Smooth muscle cell of the brain vasculature (primary cell): ENCODE measurements around the gene SH3RF3.

Experiments used
- DNase-seq: peaks from one replicate; pipeline ENCODE4 v3.0.0-alpha.2; 2012; ENCODE audit warnings: low read depth, low spot score

Gene SH3RF3

DNA sequence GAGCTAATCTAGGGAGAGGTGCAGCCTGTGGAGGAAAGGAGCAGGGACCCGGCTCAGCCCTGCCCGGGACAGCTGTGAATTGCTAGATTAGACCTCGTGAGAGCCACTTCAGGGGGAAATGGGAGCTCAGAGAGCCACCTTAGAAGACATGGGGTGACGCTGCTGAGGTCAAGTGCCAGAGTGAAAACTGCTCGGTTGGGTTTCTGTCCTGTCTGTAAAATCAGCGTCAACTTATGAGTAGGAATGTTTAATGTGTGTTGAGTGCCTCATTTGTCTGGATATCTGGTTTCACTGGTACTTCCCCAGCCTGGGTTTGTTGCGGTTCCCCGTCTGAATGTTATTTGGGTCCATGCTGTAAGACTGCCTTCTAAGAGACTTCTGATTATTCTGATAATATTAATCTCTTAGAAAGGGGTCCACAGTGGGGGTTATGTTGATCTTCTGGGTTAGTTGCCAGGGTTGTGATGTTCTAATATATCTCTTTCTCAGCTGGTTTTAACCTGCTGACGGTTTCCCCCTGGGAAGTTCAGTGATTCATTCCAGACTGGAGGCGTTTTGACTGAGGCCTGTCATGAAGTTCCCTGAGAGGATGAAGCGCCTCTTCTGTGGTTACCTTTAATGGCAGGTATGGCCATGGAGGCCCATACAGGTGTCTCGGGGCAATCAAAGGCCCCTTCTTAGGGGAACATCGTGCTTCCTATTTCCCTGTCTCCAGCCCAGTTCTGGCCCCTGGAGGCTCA is 175.9 kb downstream of the SH3RF3 start:
- no peak for DNase-seq

DNA sequence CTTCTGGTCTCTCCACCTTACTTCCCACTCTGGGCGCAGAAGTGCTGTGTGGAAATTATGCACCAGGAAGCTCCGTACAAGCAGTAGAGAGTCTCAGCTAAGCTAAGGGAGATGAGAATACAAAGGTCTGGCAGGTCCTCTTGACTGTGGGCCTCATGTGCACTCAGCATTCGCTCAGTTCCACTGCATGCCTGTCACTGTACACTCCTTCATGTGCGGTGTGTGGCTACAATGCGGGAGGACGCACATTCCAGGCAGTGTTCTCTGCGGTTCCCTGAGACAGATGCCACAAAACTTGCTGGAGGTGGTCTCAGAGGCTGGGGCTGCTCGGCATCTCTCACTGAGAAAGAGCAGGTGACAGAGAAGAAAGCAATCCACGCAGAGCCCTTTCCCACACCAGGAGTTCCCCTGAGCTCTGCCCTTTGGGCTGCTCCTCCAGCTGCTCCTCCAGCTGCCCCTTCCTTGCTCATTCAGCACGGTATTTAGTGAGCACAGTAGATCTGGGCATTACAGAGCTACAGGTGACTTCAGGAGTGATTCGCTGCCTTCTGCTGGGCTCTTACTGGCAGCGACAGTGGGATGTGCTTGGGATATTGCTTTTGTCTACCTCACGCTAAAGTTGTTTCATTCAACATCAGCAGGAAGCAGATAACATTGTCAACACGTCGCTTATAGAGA is 176.6 kb downstream of the SH3RF3 start:
- DNase-seq = no peak

DNA sequence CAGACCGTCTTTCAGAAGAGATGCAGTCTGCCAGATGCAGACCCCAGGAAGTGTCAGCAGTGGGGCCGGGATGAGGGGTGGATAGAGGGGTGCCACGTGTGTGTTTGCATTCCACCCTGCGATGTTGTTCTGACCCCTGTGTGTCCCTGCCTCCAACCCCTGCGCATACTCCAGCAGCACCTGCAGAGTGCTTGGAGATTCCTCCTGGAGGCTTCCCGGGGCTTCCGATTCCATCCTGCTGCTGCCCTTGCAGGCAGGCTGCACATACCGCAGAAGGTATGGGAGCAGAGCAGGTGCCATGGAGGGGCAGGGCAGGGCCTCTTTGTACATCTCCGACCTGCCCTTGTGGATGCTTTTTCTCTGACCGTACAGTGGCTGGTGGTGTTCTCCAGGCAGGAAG is 177.2 kb downstream of the SH3RF3 start:
- DNase-seq = no peak

DNA sequence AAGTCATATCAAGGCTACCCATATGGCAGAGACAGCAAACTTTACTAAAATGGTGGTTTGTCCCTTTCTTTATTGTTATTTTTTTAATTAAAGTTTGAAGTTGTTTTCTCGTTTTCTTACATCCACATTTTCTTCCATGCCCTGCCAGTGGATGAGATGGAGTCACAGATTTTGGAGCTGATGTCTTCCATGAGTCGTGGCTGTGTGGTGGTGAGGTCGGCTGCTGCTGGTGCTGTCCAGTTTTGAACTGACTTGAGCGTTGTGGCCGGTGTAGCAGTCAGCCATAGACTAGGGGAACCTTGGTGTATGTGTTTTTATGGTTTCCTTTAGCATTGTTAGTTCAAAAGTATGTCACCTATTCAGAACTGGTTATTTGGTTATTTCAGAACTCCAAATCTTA is 182.8 kb downstream of the SH3RF3 start:
- DNase-seq = no peak

DNA sequence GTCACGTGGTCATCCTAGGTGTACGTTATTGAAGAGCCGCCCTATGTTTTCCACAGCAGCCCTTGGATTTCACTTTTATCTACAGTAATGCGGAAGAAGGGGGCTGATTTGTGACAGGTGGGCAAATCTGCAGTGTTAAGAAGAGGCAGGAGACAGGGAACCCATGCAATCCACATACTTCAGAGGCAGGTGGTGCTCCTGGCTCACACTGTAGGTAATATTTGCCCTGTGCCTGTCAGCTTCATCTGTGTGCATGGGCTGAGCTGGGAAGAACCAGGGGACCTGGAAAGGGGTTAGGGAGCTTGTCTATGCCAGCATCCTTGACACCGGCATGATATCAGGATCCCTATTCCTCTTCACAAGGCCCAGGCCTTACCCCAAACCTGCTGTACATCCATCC is 183.9 kb downstream of the SH3RF3 start:
- no peak for DNase-seq

DNA sequence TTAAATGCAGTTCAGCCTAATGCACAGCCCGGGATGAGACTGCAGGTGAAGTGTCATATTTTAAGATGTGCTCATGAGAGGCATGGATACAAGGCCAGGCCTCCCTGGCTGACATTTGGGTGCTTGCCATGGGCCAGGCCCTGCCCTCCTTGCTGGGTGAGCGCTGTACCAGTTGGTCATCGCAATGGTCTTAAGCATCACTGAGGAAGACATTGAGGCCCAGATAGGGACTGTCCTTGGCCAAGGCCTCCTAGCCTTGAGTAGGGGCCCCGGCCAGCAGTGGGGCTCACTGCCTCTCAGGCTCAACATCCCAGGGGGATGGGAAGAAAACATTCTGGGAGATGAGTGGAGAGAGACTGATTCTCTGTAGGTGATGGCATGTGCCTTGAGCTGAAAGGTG is 184.3 kb downstream of the SH3RF3 start:
- DNase-seq = no peak

DNA sequence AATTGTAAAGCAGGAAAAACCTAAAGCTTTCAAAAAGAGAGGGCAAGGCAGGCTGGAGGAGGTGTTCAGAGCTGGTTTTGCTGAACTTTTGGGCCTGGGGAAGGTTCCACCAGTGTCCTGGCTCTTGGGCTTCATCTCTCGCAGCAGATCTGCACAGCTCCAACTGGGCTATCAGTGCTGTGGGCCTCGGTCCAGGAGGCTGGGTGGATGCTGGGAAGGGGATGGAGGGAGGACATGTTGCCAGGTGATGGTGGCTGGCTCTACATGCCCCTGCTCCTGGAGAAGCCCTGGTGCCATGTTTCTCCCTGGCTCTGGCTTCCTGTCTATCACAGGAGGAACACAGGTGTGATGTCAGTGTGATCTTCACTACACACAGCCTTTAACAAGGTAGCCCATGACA is 187.1 kb downstream of the SH3RF3 start:
- DNase-seq = no peak

DNA sequence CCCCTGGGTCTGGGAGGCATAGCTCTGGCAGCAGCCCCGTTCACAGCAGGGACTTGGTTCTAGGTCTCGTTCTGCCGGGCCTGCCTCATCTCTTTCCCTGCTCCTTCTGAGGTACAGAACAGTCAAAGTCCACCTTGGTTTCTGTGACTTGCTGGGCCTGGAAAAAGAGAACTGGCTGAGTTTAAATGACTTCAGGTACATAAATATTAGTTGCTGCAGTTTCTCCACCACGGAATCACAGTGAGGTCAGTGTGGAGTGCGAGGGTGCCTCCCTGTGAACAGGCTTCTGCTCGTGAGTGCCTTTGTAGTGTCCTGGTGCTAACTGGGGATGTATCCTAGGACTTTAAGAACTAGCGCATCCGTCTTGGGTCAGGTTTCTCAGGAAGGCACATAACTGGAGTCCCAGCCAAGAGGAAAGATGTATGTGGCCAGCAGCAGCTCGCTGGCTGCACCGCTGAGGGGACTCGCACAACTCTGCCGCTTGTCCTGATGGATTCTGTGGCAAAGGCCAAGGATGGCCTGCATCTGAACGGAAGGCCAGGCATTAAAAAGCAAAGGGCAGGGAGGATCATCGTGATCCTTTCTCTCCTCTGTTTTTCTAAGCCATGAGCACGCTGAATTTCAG is 188.6 kb downstream of the SH3RF3 start:
- no peak for DNase-seq

DNA sequence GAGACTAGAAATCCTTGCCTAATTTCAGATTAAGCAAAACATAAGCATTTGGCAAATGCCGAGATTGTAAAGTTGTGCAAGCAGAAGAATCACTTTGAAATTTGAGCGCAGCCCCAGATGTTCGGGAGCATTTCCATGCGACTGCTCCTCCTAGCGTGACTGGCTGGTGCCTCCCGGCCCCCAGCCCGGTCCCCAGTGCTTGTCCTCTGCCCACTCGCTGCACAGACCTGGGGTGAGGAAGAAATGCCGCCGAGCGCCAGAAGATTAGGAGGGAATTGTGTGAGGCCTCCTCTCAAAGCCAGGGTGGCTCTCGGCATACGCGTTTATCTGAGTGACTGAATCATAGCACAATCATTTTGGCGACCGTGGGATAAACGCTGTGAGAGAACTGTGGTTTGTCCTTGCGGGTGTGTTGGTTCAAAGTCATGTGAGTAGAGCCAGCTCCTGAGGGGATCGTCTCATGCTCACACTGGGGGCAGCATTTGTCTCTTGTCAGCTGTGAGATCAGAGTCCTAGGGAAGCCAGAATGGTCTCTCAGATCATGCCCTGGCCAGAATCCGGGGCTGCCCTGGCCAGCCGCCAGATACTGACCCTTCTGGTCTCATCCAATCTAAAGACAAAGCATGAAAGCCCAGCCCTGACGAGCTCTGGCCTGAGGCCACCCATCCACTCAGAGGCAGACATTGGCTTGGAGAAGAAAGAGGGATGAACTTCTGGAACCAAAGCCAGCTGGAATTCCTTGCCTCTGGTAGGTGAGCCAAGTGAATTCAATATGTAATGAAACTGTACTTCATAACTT is 189.3 kb downstream of the SH3RF3 start:
- peak; percentile 82 for DNase-seq

DNA sequence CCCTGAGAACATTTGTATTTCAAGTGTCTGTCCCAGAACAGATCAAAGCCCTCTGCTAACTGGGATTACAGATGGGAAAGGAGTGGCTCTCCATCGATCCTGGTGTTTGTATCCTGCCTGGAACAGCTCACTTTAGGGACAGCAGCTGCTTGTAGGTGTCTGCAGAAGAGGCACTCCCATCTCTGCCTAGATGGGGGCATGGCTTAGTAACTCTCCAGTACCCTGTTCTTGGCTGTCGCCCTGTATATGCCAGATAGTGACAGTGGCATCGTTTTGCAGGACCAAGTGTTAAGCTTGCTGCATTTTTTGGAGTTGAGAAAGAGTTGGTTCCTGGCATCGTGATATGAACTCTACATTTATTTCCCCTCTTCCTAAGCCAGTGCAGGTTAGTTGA is 189.9 kb downstream of the SH3RF3 start:
- DNase-seq = no peak

DNA sequence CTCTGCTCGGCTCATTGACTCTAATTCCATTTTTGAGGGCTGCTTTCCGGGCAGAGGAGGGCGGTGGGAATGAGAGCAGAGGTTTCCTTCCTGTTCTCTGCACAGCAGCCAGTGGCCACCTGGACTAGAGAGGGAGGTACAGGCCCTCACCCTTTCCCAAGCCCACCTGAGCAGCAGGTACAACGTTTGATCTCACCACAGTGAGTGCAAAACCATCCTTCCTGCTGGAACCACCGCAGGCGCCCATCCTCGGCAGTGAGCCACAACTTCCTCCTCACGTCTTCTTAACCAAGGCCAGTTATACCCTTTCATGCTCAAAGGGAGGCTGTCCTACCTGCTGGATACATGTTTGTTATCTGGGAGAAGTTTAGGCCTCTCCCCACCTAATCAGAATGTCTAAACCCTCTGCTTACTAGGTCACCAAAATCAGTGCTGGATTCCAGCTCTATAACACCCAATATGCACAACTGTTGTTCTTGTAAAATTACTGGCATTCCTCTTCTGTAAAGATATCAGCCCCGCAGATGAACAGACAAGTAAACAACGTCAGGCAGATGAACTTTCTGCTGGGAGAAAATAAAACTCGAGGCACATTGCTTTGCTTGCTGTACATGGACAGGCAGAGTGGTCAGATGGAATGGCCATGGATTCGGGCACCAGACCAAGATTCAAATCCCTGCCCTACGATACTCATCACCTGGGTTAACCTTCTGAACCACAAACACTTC is 191.4 kb downstream of the SH3RF3 start:
- no peak for DNase-seq

DNA sequence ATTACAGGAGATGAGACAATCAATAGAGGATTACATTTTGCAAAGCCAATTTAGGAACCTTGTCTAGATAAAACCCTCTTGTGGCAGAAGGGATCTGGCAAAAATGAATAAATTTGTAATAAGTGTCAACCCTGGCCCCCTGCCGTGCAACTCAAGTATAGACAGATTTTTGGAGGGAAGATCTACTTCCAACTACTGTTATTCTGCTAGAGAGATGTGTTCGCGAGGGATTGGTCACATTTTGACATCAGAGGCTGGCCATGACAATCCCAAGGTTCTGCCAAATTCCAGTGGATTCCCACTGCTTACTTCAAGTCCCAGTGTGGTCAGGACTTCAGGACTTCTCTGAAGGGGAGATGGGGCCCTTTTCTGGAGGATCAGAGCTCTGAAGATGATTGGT is 192.6 kb downstream of the SH3RF3 start:
- DNase-seq = no peak

DNA sequence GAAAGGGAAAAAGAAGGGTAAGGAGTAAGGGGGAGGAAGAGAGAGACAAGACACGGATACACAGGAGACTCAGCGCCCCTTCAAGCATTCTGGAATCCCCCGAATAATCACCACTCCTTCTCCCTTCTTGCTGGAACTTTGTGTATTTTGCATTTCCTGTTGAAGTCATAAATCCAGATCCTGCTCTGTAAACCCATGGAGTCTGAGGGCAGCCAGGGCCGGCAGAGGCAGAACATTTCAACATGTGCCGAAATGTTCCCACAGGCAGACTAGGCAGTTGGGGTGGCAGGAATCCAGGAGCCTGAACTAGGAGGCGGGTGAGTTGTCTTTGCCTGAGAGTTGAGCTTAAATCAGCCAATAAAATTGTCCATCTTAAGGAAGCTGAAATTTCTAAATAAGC is 193.1 kb downstream of the SH3RF3 start:
- DNase-seq = peak; percentile 91

DNA sequence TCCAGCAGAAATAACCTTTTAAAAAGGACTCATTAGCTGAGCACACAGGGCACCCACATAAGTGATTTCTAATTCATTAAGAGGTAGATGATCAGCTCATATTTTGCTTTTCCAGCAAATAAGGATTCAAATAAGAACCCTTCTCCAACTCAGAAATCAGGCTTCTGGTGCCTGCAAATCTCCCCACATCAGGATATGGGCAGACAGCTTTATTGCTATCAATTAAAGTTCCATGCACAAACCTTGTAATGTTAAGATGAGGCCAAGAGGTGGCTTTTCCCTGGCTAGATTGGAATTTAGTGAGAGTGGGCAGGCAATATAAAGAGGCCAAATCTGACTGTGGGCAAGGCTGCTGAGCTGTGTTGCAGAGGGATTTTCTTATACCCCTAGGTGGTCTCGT is 193.6 kb downstream of the SH3RF3 start:
- no peak for DNase-seq

DNA sequence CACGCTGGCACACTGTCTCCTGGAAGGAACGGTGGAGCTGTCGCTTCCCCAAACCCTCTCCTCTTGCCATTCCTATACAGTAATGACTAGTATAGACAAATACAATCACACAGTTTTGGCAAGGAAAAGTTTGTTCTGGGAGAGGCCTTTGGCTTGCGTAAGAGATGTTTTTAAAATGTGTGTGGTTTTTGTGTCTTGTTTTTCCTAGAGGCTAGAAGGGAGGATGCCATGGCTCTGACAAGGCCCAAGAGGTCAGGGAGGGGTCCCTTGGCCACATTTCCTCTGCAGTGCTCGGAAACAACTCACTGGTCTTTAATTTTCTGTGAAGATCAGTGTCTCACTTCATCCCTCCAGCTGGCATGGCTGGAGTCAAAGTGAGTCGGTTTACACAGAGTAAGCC is 195.9 kb downstream of the SH3RF3 start:
- DNase-seq = peak; percentile 91

DNA sequence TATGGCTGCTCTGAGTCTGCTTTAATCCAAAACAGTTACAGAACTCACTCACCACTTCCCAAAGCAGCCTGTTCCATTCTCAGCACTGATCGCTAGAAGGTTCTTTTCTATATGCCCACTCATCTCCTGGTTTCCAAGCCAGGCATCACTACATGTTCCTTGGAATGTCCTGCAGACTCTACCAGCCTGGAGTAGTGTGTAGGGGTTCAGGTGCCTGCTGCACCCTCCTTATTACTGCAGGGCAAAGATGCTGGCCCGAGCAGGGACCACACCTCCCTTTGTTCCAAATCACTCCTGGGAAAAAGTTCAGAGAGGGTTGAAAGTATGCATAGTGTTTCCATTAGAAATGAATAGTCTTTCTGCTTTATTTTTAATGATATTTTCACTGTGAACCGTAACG is 196.6 kb downstream of the SH3RF3 start:
- no peak for DNase-seq

DNA sequence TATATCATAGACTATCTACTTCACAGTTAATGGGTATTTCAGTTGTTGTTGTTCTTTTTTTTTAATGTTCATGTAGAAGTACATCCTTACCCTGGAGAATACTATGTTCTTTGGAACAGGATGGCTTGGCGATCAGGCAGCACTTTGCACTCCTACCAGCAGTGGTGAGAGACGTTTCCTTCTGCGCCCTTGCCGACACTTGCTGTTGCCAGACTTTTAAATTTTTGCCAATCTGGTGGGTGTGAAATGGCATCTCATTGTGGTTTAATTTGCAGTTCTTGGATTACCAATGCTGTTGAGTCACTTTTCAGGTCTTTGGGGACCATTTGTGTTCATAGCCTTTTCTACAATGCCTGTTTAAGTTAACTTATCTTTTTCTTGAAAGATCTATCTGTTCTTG is 197.3 kb downstream of the SH3RF3 start:
- no peak for DNase-seq

DNA sequence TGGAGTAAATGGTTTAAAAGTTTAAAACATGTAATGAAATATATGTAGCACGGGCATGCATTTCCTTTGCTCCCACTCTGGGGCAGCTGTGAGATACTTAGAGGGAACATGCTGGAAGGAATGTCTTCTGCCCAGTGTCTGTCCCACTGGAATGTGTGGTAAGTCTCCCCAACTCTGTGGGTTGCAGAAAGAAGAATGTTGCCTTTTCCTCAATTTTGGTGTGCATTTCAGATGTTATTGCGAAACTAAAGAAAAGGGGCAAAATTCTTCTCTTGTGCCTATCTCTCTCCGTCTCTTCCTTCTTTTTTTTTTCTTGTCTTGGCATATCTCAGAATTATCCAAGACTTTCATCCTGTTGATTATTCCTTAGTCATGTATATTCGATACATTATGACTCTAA is 201.1 kb downstream of the SH3RF3 start:
- DNase-seq = no peak

DNA sequence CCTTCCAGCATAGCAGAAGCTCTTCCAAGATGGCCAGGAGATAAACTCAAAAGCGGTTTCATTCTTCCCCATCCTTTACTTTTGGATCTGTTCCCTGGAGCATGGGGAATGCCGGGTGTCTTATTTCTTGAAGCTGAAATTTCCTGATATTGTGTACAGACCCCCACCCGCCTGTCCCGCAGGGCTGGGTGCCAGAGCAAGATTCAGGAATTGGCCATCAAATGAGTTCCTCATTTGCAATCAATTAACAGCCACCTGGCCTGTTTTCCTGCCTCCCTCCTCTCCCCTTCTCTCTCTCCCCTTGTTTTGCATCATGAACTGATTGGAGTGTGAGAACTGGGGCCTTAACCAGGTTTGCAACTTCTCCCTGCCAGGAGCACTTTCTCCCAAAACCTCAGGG is 202.1 kb downstream of the SH3RF3 start:
- no peak for DNase-seq

DNA sequence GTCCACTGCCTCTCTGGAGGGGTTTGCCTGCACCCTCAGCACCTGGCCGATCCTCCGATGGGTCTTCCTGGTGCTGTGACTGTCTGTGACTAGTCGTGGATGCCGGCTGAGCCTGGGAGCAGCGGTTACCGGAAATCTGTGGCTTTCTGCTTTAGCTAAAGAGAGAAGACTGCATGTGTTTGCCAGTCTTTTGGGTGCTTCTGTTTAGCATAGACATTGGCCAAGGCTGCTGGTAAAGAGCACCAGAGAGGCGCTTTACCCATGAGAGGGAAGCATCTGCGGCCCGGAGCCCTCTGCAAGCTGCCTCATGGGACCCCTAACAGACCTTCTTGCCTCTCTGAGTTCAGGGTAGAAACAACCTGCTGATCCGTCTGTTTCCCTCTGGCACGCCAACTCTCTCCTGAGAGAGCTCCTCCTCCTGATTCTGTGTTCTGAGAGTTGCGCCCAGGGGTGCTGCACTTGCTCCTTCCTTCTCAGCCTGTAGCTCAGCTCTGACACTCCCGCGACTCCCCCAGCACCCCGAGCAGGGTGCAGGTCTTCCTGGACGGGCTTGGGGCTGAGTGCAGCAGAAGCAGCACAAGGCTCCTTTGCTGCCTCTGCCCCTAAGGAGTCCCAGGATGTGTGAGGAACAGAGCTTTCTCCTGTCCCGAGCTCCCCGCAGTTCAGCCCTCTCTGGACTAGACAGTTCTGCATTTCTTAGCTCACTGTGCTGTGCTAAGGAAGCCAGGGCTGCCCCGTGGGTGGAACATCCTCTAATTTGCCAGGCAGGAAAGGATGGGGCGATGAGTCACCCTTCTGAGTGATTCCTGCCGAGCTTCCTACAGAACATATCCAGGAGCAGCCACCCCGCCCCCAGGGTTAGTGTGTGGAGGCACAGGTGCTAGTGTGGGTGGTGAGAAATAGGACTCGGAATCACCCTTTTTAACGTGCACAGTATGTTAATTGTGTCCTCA is 203.2 kb downstream of the SH3RF3 start:
- peak; percentile 91 for DNase-seq
